Mucosa of descending colon (tissue), 3 donors: ENCODE measurements around the gene RFC3. TPM values are rescaled to one million over a fixed set of nuclear protein-coding genes. Genes with fewer than 3 reads are reported as not detected.

Source experiments
- ATAC-seq: fragments of 200-7000 bp; cut with Tn5 transposase; one replicate; pipeline ENCODE4 v1.9.1; 2020; ENCODE audit warnings: mild to moderate bottlenecking, moderate library complexity
- DNase-seq, 3 donors: peaks; one replicate each; pipeline ENCODE4 v3.0.0-alpha.2; 2020
- H3K36me3 ChIP-seq: fragments of 200-600 bp; one replicate; pipeline ENCODE4 v1.8.0; 2021; ENCODE audit warnings: low read depth, mild to moderate bottlenecking
- H3K4me1 ChIP-seq: fragments of 200-600 bp; one replicate; pipeline ENCODE4 v1.8.0; 2021; ENCODE audit warnings: low read depth, mild to moderate bottlenecking
- H3K4me3 ChIP-seq: fragments of 200-600 bp; one replicate; pipeline ENCODE4 v1.8.0; 2021; ENCODE audit warnings: mild to moderate bottlenecking
- H3K9me3 ChIP-seq: fragments of 200-600 bp; one replicate; pipeline ENCODE4 v1.8.0; 2021; ENCODE audit warnings: mild to moderate bottlenecking
- intact Hi-C, 2 donors: fragments of 100-400 bp; cut with DNase I in 1 of 2; cut with micrococcal nuclease in 1 of 2; formaldehyde crosslinking; loops; one replicate each; pipeline versions ENCODE4 v1.11.0 to v1.11.1; 2022; cut with DNase I, micrococcal nuclease
- total RNA-seq, 3 donors: library from RNA; stranded (reverse); fragmentation: NEBNext Ultra II Directional in 2 of 3; extraction: Animal tissue kit (Norgen Biotek cat#: 25700) in 2 of 3; gene quantifications; one replicate each; pipeline versions ENCODE4 v1.2.1 to v1.2.4, GENCODE V29; 2021 to 2023
- TF ChIP-seq, protein P1 (sequence below): fragments of 200-600 bp; IDR thresholded peaks from one replicate; pipeline ENCODE4 v1.8.0; 2022; ENCODE audit warnings: antibody characterized with exemption, mild to moderate bottlenecking
- donor health status: DM: no; HTN: no; CAD: no; lungs with moderate emphysema.
- donor health status: DM: no; HTN: no; CAD: no.
- donor health status: DM: no; HTN: yes; CAD: no.

RFC3 gene
- total RNA-seq, 3 donors from 2014 or later = 4.1 to 11.0 (median 5.4) TPM

DNA sequence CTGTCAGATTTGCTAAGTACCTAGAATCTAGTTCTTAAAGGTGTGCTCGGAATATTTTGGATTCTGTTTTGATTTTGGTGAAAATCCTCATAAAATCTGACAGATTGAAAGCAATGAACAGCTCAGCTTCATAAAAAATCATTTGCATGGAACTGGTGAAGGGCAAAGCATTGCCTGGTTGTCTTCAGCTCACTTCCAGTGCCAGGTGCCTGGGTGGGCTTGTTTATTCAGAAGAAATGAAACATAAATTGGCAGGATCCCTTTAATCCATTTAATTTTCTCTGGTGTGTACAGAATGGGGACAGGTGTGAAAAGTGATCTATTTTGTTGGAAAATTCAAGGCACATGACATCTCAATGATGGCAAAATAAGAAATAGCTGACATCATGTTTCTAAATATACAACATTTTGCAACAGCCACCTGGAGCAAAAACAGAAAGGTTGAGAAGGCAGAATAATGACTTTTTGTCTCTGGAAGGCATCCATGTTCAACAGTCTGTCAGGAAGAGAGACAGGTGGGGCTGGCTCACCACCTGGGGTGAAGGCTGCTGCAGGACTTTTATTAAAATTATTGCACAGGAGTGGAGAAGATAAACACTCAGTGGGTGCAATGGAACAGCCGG is 52.2 kb downstream of the RFC3 start:
- Histone ChIP-seq H3K4me1 (no peaks in the 10 kb centered on the region), H3K36me3 (no peaks in the 10 kb centered on the region), H3K4me3 (no peak overlapping the region), H3K9me3 (no peaks in the 10 kb centered on the region)
- intact Hi-C loops = no loop called here
- ATAC-seq (no peak), DNase-seq (no peak)
- TF ChIP-seq, protein P1, sequence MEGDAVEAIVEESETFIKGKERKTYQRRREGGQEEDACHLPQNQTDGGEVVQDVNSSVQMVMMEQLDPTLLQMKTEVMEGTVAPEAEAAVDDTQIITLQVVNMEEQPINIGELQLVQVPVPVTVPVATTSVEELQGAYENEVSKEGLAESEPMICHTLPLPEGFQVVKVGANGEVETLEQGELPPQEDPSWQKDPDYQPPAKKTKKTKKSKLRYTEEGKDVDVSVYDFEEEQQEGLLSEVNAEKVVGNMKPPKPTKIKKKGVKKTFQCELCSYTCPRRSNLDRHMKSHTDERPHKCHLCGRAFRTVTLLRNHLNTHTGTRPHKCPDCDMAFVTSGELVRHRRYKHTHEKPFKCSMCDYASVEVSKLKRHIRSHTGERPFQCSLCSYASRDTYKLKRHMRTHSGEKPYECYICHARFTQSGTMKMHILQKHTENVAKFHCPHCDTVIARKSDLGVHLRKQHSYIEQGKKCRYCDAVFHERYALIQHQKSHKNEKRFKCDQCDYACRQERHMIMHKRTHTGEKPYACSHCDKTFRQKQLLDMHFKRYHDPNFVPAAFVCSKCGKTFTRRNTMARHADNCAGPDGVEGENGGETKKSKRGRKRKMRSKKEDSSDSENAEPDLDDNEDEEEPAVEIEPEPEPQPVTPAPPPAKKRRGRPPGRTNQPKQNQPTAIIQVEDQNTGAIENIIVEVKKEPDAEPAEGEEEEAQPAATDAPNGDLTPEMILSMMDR = no peak

DNA sequence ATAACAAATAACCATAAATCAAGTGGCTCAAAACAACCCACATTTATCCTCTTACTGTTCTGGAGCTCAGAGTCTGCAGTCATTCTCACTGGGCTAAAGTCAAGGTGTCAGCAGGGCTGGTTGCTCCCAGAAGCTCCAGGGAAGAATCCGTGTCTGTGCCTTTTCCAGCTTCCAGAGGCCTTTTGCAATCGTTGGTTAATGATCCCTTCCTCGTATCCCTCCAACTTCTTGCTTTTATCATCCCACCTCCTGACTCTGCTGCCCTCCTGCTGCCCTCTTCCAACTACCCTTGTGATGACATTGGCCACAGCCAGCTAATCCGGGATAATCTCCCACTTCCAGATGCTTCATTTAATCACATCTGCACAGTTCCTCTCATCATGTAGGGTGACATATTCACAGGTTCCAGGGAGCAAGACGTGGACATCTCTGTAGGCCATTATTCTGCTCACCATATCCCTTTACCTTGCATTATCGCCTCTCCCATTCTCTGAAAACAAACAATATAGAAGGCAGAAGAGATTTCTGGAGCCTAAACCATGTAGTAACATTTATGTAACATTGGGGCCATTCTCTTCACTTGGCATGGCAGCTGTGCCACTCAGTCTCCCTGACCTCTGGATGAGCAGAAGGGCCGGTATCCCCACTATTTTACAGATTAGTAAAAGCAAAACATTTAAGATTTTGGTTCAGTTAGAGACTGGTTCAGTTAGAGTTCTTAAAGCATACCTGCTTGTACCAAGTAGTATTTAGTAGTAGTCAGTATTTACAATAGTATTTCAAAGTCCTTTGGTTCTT is 53.5 kb downstream of the RFC3 start:
- no peaks in the 10 kb centered on the region for H3K4me1 ChIP-seq
- no peaks in the 10 kb centered on the region for H3K9me3 ChIP-seq
- intact Hi-C loops = no loop called here
- H3K36me3 ChIP-seq = no peaks in the 10 kb centered on the region
- no peak for DNase-seq
- TF ChIP-seq, protein P1 = no peak
- no peak for ATAC-seq
- no peak overlapping the region for H3K4me3 ChIP-seq

DNA sequence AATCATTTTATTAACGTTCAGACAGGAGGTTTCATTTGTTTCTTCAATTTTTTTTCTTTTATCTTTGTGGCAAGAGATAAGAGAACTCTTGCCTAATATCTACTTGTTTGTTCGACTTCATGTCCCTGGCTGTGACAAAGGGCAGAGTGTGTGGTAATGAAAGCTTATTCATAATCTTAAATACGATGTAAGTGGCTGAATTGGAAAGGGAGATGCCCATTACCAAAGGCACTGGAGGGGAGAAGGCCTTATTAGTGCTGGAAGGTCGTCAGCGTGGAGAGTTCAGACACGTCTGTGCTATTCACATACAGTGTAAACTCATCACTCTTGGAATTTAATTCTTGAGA is 54.0 kb downstream of the RFC3 start:
- TF ChIP-seq, protein P1 = no peak
- H3K4me1 ChIP-seq = no peaks in the 10 kb centered on the region
- H3K9me3 ChIP-seq = no peaks in the 10 kb centered on the region
- no peaks in the 10 kb centered on the region for H3K36me3 ChIP-seq
- H3K4me3 ChIP-seq = no peak overlapping the region
- intact Hi-C loops = no loop called here
- no peak for DNase-seq
- ATAC-seq = no peak

DNA sequence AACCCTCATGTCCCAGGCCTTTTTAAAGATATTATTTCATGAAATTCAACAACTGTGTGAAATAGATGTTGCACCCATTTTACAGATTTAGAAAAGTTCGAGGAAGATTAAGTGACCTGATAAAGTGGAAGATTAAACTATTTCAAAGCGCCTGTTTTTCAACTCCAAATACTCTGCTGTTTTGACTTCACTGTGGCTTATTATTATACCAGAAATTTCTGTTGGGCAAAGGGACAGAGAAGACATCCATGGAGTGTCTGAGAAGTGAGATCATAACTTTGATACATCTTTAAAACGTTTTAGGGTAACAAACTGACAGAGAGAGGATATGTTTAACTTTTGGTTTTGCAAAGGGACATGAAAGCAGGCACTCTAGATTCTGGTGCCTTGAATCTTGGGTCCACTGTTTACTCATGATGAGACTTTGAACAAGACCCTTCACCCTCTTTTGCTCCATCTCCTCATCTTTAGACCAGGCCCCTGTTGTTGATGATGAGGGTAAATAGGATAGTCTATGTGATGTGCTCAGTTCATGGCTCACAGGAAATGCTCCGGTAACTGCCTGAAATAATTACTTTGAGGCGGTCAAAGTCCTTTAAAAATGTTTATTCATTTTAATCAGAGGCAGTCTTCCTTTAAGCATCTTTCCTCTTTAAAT is 55.4 kb downstream of the RFC3 start:
- Histone ChIP-seq H3K4me3 (no peak overlapping the region), H3K4me1 (no peaks in the 10 kb centered on the region), H3K36me3 (no peaks in the 10 kb centered on the region), H3K9me3 (no peaks in the 10 kb centered on the region)
- TF ChIP-seq, protein P1 = no peak
- DNase-seq (no peak), ATAC-seq (no peak)
- intact Hi-C loops = no loop called here

DNA sequence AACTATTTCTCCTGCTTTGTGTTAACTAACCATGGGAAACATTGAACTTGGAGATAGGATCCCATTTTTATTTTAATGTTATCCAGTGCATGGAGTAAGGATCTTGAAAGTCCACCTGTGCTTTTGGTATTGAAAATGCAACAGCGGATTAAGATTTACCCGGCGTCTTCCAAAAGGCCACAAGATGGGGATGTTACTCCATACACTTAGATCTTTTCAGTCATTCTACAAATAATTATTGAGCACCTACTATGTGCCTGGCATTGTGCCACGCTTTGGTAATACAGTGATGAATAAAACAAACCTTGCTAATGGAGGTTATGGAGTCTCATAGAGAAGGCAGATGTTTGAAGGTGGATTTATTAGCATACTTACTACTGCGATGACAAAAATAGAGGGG is 56.9 kb downstream of the RFC3 start:
- intact Hi-C loops = no loop called here
- H3K36me3 ChIP-seq = no peaks in the 10 kb centered on the region
- DNase-seq = no peak
- H3K4me1 ChIP-seq = no peaks in the 10 kb centered on the region
- no peak for ATAC-seq
- no peaks in the 10 kb centered on the region for H3K9me3 ChIP-seq
- TF ChIP-seq, protein P1 = no peak
- H3K4me3 ChIP-seq = no peak overlapping the region
